Measurements from ENCODE around the gene WDR37.

- TF ChIP-seq YY1 (IDR thresholded peaks at IDR 0.05; ENCODE audit: insufficient read depth, insufficient read length) (no peak), ZNF274 (IDR thresholded peaks at IDR 0.05; ENCODE audit: low read depth, low read length) (no peak), SUZ12 (IDR thresholded peaks at IDR 0.05; ENCODE audit: extremely low read depth, insufficient read depth, insufficient read length) (no peak)
Observed at GRCh38 chr10:1157615-1157933, 101.4 kb downstream of the WDR37 start.

Measured in NT2/D1 (cell line).